HEK293T (cell line): Measurements from ENCODE around the gene LIPI.

Experiments used
- BHLHE40 ChIP-seq: fragments of 450-650 bp; IDR thresholded peaks from 2 replicates; pipeline ENCODE4 v1.6.1; 2016; ENCODE audit warnings: mild to moderate bottlenecking, moderate library complexity, borderline replicate concordance
- FOXK2 ChIP-seq: fragments of 450-650 bp; IDR thresholded peaks from 2 replicates; pipeline ENCODE4 v1.6.1; 2016; ENCODE audit warnings: mild to moderate bottlenecking
- FOXM1 ChIP-seq: fragments of 450-650 bp; IDR thresholded peaks from 2 replicates; pipeline ENCODE4 v1.6.1; 2017; ENCODE audit warnings: mild to moderate bottlenecking, borderline replicate concordance
- HDGF ChIP-seq: fragments of 450-650 bp; IDR thresholded peaks from 2 replicates; pipeline ENCODE4 v1.6.1; 2017; ENCODE audit warnings: antibody characterized with exemption, borderline replicate concordance
- SP1 ChIP-seq: fragments of 450-650 bp; IDR thresholded peaks from 2 replicates; pipeline ENCODE4 v1.6.1; 2017
- ZNF384 ChIP-seq: fragments of 450-650 bp; IDR thresholded peaks from 2 replicates; pipeline ENCODE4 v1.6.1; 2016

DNA sequence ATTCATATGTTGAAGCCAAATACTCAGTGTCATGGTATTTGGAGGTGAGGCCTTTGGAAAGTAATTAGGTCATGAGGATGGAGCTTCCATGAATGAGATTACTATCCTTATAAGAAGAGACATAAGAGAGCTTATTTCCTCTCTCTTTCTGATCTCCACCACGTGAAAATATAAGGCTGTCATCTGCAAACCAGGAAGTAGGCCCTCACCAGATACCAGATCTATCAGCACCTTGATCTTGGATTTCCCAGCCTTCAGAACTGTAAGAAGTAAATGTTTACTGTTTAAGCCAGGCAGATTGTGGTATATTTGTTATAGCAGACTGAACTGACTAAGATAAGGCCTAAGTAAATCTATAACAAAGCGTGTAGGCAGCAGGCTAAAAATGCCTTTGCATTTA lies 30.5 kb upstream of the LIPI start:
- no peak for TF ChIP-seq BHLHE40
- no peak for TF ChIP-seq ZNF384
- TF ChIP-seq FOXM1: no peak
- TF ChIP-seq SP1: no peak
- no peak for TF ChIP-seq HDGF
- TF ChIP-seq FOXK2: no peak
